B cell (primary cell): ENCODE data around the gene GABRD. TPM values are rescaled to one million over a fixed set of nuclear protein-coding genes. Genes with fewer than 3 reads are reported as not detected.
A peak's percentile ranks its signal among the peaks of the same experiment; 100 is the strongest.

Experiments
- ATAC-seq: fragments of 200-7000 bp; cut with Tn5 transposase; one replicate; pipeline ENCODE4 v1.10.0; 2021; ENCODE audit warnings: low read depth, mild to moderate bottlenecking, moderate number of reproducible peaks, moderate library complexity
- CTCF ChIA-PET: fragments of 350-600 bp; sonication (Branson Sonifier 250); formaldehyde crosslinking; loops from one replicate; lab custom pipeline; 2021; ENCODE audit warnings: antibody characterized with exemption, inconsistent platforms; lab: Charles Lee
- POLR2A ChIA-PET: fragments of 350-600 bp; sonication (Branson Sonifier 250); formaldehyde crosslinking; loops from one replicate; lab custom pipeline; 2021; ENCODE audit warnings: antibody characterized with exemption; lab: Charles Lee
- DNase-seq: peaks from one replicate; pipeline ENCODE4 v3.0.0; 2013
- H2AFZ ChIP-seq: 2 replicates; pipeline ENCODE4 v1.6.1; 2012; ENCODE audit warnings: mild to moderate bottlenecking, low read depth, low read length; ENCODE audit not compliant: insufficient read depth, poor library complexity, severe bottlenecking
- H3K27ac ChIP-seq, 2 donors: 1 replicate in 1 of 2; 2 replicates in 1 of 2; pipeline ENCODE4 v1.5.1; 2012 to 2013; ENCODE audit warnings: low read length in 2 of 2, mild to moderate bottlenecking in 2 of 2, moderate library complexity in 1 of 2
- H3K27me3 ChIP-seq, 4 experiments: fragments of 200-600 bp in 1 of 4; sonication (generic) in 1 of 4; replicated peaks in 1 of 4; 1 replicate in 2 of 4; 2 replicates in 2 of 4; pipeline versions ENCODE4 v1.6.1 to v1.7.0; 2013 to 2016; ENCODE audit warnings: low read length in 3 of 4, mild to moderate bottlenecking in 2 of 4, mixed read lengths in 1 of 4, moderate library complexity in 1 of 4; ENCODE audit not compliant: insufficient read depth in 4 of 4, control insufficient read depth in 3 of 4; ENCODE audit errors: control extremely low read depth in 1 of 4
- H3K36me3 ChIP-seq, 2 experiments: replicated peaks in 1 of 2; 1 replicate in 1 of 2; 2 replicates in 1 of 2; pipeline versions ENCODE4 v1.6.1 to v1.7.1; 2013; ENCODE audit warnings: low read length in 1 of 2; ENCODE audit not compliant: insufficient read depth in 2 of 2, control insufficient read depth in 1 of 2; ENCODE audit errors: control extremely low read depth in 1 of 2, extremely low read depth in 1 of 2
- H3K4me1 ChIP-seq, 2 donors: fragments of 200-600 bp in 1 of 2; sonication (generic) in 1 of 2; 1 replicate in 1 of 2; 2 replicates in 1 of 2; pipeline versions ENCODE4 v1.5.1 to v1.6.1; 2013 to 2017; ENCODE audit warnings: low read length in 2 of 2; ENCODE audit not compliant: control insufficient read depth in 2 of 2, insufficient read depth in 2 of 2
- H3K4me2 ChIP-seq: replicated peaks from 2 replicates; pipeline ENCODE3; 2012; ENCODE audit warnings: mild to moderate bottlenecking, low read depth, low read length; ENCODE audit not compliant: poor library complexity, severe bottlenecking
- H3K4me3 ChIP-seq, 5 experiments: fragments of 200-600 bp in 1 of 5; sonication (generic) in 1 of 5; 1 replicate in 3 of 5; 2 replicates in 2 of 5; pipeline versions ENCODE4 v1.5.1 to v1.7.0; 2011 to 2016; ENCODE audit warnings: low read length in 4 of 5, mild to moderate bottlenecking in 4 of 5, low read depth in 2 of 5, control low read depth in 1 of 5, moderate library complexity in 1 of 5; ENCODE audit not compliant: insufficient read depth in 1 of 5; ENCODE audit errors: control extremely low read depth in 1 of 5, extremely low read depth in 1 of 5
- H3K79me2 ChIP-seq: fragments of 200-600 bp; sonication (generic); one replicate; pipeline ENCODE4 v1.6.0; 2016; ENCODE audit warnings: low read length; ENCODE audit not compliant: control insufficient read depth, insufficient read depth
- H3K9ac ChIP-seq: fragments of 200-600 bp; sonication (generic); 2 replicates; pipeline ENCODE4 v1.6.1; 2017; ENCODE audit warnings: mild to moderate bottlenecking, low read length, moderate library complexity
- H3K9me3 ChIP-seq, 3 donors: one replicate each; pipeline versions ENCODE4 v1.6.1 to v1.7.1; 2013; ENCODE audit warnings: low read length in 2 of 3; ENCODE audit not compliant: control insufficient read depth in 2 of 3, insufficient read depth in 1 of 3; ENCODE audit errors: control extremely low read depth in 1 of 3
- H4K20me1 ChIP-seq: 2 replicates; pipeline ENCODE4 v1.6.0; 2012; ENCODE audit warnings: mild to moderate bottlenecking, low read length; ENCODE audit not compliant: insufficient read depth, control insufficient read depth, poor library complexity, severe bottlenecking
- H3K27ac Mint-ChIP-seq: one replicate; pipeline ENCODE4 v1.8.0; 2021; ENCODE audit warnings: mixed read lengths
- H3K27me3 Mint-ChIP-seq: one replicate; pipeline ENCODE4 v1.8.0; 2021; ENCODE audit warnings: mixed read lengths
- H3K4me1 Mint-ChIP-seq: one replicate; pipeline ENCODE4 v1.8.0; 2021; ENCODE audit warnings: mixed read lengths
- H3K4me3 Mint-ChIP-seq: one replicate; pipeline ENCODE4 v1.8.0; 2021; ENCODE audit warnings: mixed read lengths
- H3K9me3 Mint-ChIP-seq: one replicate; pipeline ENCODE4 v1.8.0; 2022; ENCODE audit warnings: mixed read lengths; ENCODE audit not compliant: insufficient read depth
- CTCF ChIP-seq: fragments of 200-600 bp; IDR thresholded peaks from one replicate; pipeline ENCODE4 v1.8.0; 2022; ENCODE audit warnings: antibody characterized with exemption, mild to moderate bottlenecking
- EZH2 ChIP-seq: IDR thresholded peaks from 2 replicates; pipeline ENCODE4 v1.6.1; 2012; ENCODE audit warnings: borderline replicate concordance, low read depth, mild to moderate bottlenecking, moderate library complexity, low read length; ENCODE audit not compliant: insufficient read depth, poor library complexity, severe bottlenecking
- WGBS: methylation state at CpG from one replicate; pipeline ENCODE4 v1.1.5; 2013; ENCODE audit warnings: missing lambda C conversion rate; ENCODE audit not compliant: insufficient coverage; 5-methylcytosine and 5-hydroxymethylcytosine counted together
- intact Hi-C: fragments of 100-400 bp; cut with micrococcal nuclease; formaldehyde crosslinking; loops from one replicate; pipeline ENCODE4 v1.10.0; 2022
- polyA plus RNA-seq: library from polyadenylated mRNA; depleted of rRNA; stranded (reverse); fragments of >200 nt; gene quantifications from 2 replicates; pipeline ENCODE4 v1.2.3, GENCODE V29; 2012
- total RNA-seq, 2 donors: library from RNA; stranded (reverse); fragments of 120-200 nt in 1 of 2; gene quantifications; 1 replicate in 1 of 2; 2 replicates in 1 of 2; pipeline versions ENCODE4 v1.2.3 to v1.2.4, GENCODE V29; 2013 to 2022

Gene GABRD
- total and polyA plus RNA-seq, 2 donors (not counting 1 experiment from before 2014, with no cell fraction given): not detected

GRCh38 chr1:2052054-2052679, 33.0 kb downstream of the GABRD start:
- Histone ChIP-seq H3K9ac (no peak overlapping the region), H4K20me1 (peaks cover 16% of the 10 kb centered on the region), H3K36me3 (peaks cover 0 to 13% of the 10 kb centered on the region in 2 experiments), H2AFZ (no peak overlapping the region), H3K9me3 (no peaks in the 10 kb centered on the region), H3K4me3 (no peak overlapping the region), H3K4me2 (peak overlapping the region; percentile 100), H3K4me1 (peaks cover 15 to 20% of the 10 kb centered on the region in 2 donors), H3K27ac (no peak overlapping the region), H3K79me2 (peaks cover 25% of the 10 kb centered on the region), H3K27me3 (peaks cover 0 to 14% (median 7%) of the 10 kb centered on the region in 4 experiments)
- Mint-ChIP-seq H3K27ac (peak overlapping the region; percentile 64), H3K9me3 (no peaks in the 10 kb centered on the region), H3K27me3 (peaks cover 3% of the 10 kb centered on the region), H3K4me1 (peaks cover 23% of the 10 kb centered on the region), H3K4me3 (peak overlapping the region; percentile 77)
- intact Hi-C loops: no loop called here
- no peak for DNase-seq
- POLR2A ChIA-PET: no interaction called here
- TF ChIP-seq EZH2 (no peak), CTCF (no peak)
- no peak for ATAC-seq
- WGBS: 92% methylated on average over 16 of the region's 16 CpGs
- CTCF ChIA-PET: interaction anchor here (0.6 kb wide), 1 partner anchor 87 kb away, joined by 3 read pairs; no protein-coding TSS in a partner anchor

GRCh38 chr1:2052756-2053155, 33.6 kb downstream of the GABRD start:
- 79% methylated on average over 9 of the region's 10 CpGs for WGBS
- Histone ChIP-seq H4K20me1 (peaks cover 16% of the 10 kb centered on the region), H3K4me3 (no peak overlapping the region), H3K27me3 (peaks cover 0 to 8% (median 4%) of the 10 kb centered on the region in 4 experiments), H3K9ac (no peak overlapping the region), H3K4me2 (no peak overlapping the region), H3K79me2 (peaks cover 25% of the 10 kb centered on the region), H3K4me1 (peaks cover 15 to 20% of the 10 kb centered on the region in 2 donors), H3K27ac (no peak overlapping the region), H3K9me3 (no peaks in the 10 kb centered on the region), H3K36me3 (peaks cover 0 to 16% of the 10 kb centered on the region in 2 experiments), H2AFZ (no peak overlapping the region)
- ATAC-seq (no peak), DNase-seq (no peak)
- intact Hi-C loops: no loop called here
- POLR2A ChIA-PET: no interaction called here
- CTCF ChIA-PET: interaction anchor here (1.7 kb wide), 1 partner anchor 8 kb away, joined by 10 read pairs; no protein-coding TSS in a partner anchor
- Mint-ChIP-seq H3K27me3 (peaks cover 3% of the 10 kb centered on the region), H3K9me3 (no peaks in the 10 kb centered on the region), H3K27ac (peak overlapping the region; percentile 64), H3K4me3 (peak overlapping the region; percentile 65), H3K4me1 (peaks cover 23% of the 10 kb centered on the region)
- no peak for TF ChIP-seq CTCF
- no peak for TF ChIP-seq EZH2
